Natural killer cell (primary cell): ENCODE measurements around the gene TIGD2. TPM values are rescaled to one million over a fixed set of nuclear protein-coding genes. Genes with fewer than 3 reads are reported as not detected.

Source experiments
- ATAC-seq, 3 donors: fragments of 150-1000 bp in 2 of 3; fragments of 200-7000 bp in 1 of 3; cut with Tn5 transposase; 1 replicate in 1 of 3; 2 replicates in 2 of 3; pipeline ENCODE4 v1.10.0; 2021; ENCODE audit warnings: mild to moderate bottlenecking in 2 of 3, moderate library complexity in 2 of 3
- DNase-seq, 2 donors: peaks; one replicate each; pipeline versions ENCODE4 v3.0.0 to v3.0.0-alpha.2; 2013 to 2021; ENCODE audit warnings: mixed read lengths in 1 of 2
- H3K27ac ChIP-seq: one replicate; pipeline ENCODE4 v1.5.1; 2013; ENCODE audit warnings: mild to moderate bottlenecking, low read length
- H3K27me3 ChIP-seq: one replicate; pipeline ENCODE4 v1.6.1; 2013; ENCODE audit warnings: low read length; ENCODE audit not compliant: control insufficient read depth, insufficient read depth
- H3K36me3 ChIP-seq: one replicate; pipeline ENCODE4 v1.6.1; 2013; ENCODE audit warnings: low read length; ENCODE audit not compliant: control insufficient read depth, insufficient read depth
- H3K4me1 ChIP-seq: one replicate; pipeline ENCODE4 v1.6.1; 2013; ENCODE audit warnings: low read length; ENCODE audit not compliant: control insufficient read depth, insufficient read depth
- H3K4me3 ChIP-seq: one replicate; pipeline ENCODE4 v1.5.1; 2013; ENCODE audit warnings: low read length
- H3K9me3 ChIP-seq: one replicate; pipeline ENCODE4 v1.6.1; 2013; ENCODE audit warnings: low read length; ENCODE audit not compliant: control insufficient read depth, insufficient read depth
- H3K27ac Mint-ChIP-seq, 2 donors: one replicate each; pipeline ENCODE4 v1.8.0; 2022; ENCODE audit warnings: mild to moderate bottlenecking in 2 of 2, mixed read lengths in 2 of 2, moderate library complexity in 1 of 2
- H3K27me3 Mint-ChIP-seq, 2 donors: one replicate each; pipeline ENCODE4 v1.8.0; 2022; ENCODE audit warnings: low read depth in 2 of 2, mixed read lengths in 2 of 2
- H3K36me3 Mint-ChIP-seq: one replicate; pipeline ENCODE4 v1.8.0; 2022; ENCODE audit warnings: mixed read lengths
- H3K4me1 Mint-ChIP-seq, 2 donors: one replicate each; pipeline ENCODE4 v1.8.0; 2022; ENCODE audit warnings: mixed read lengths in 2 of 2
- H3K4me3 Mint-ChIP-seq: one replicate; pipeline ENCODE4 v1.8.0; 2022; ENCODE audit warnings: mild to moderate bottlenecking, moderate library complexity, mixed read lengths
- H3K9me3 Mint-ChIP-seq, 2 donors: one replicate each; pipeline ENCODE4 v1.8.0; 2022; ENCODE audit warnings: mixed read lengths in 2 of 2
- CTCF ChIP-seq: fragments of 200-600 bp; IDR thresholded peaks from one replicate; pipeline ENCODE4 v1.8.0; 2022; ENCODE audit warnings: antibody characterized with exemption
- WGBS: methylation state at CpG from one replicate; pipeline ENCODE4 v1.1.7; 2013; ENCODE audit warnings: missing lambda C conversion rate; ENCODE audit not compliant: insufficient coverage; 5-methylcytosine and 5-hydroxymethylcytosine counted together
- intact Hi-C: fragments of 100-400 bp; cut with micrococcal nuclease; formaldehyde crosslinking; loops from one replicate; pipeline ENCODE4 v1.14.2; 2022
- total RNA-seq, 4 donors: library from RNA; stranded (reverse); fragments of 120-200 nt in 1 of 4; gene quantifications; one replicate each; pipeline versions ENCODE4 v1.2.3 to v1.2.4, GENCODE V29; 2013 to 2022

TIGD2 gene
- total RNA-seq, 3 donors from 2014 or later (not counting 1 experiment from before 2014, with no cell fraction given), result 3.2 to 7.6 (median 5.1) TPM

- H3K4me1 Mint-ChIP-seq, result no peaks in the 10 kb centered on the region
- no peak for ATAC-seq
- no peaks in the 10 kb centered on the region for H3K36me3 Mint-ChIP-seq
- H3K27ac Mint-ChIP-seq, result no peak overlapping the region
- Histone ChIP-seq H3K36me3 (no peaks in the 10 kb centered on the region), H3K27me3 (no peaks in the 10 kb centered on the region), H3K27ac (no peak overlapping the region), H3K4me3 (no peak overlapping the region), H3K9me3 (no peaks in the 10 kb centered on the region), H3K4me1 (no peaks in the 10 kb centered on the region)
- H3K9me3 Mint-ChIP-seq, result no peaks in the 10 kb centered on the region
- TF ChIP-seq CTCF, result no peak
- DNase-seq, result no peak
- peaks cover 0 to 11% of the 10 kb centered on the region in 2 donors for H3K27me3 Mint-ChIP-seq
- 7% methylated on average over 1 of the region's 2 CpGs for WGBS
- no peak overlapping the region for H3K4me3 Mint-ChIP-seq
- intact Hi-C loops, result no loop called here
Observed at GRCh38 chr4:89069481-89069880, 41.9 kb upstream of the TIGD2 start.

- Histone ChIP-seq H3K27me3 (no peaks in the 10 kb centered on the region), H3K9me3 (no peaks in the 10 kb centered on the region), H3K36me3 (no peaks in the 10 kb centered on the region), H3K4me3 (no peak overlapping the region), H3K27ac (no peak overlapping the region), H3K4me1 (no peaks in the 10 kb centered on the region)
- intact Hi-C loops, result no loop called here
- H3K27ac Mint-ChIP-seq, result no peak overlapping the region
- peaks cover 0 to 5% of the 10 kb centered on the region in 2 donors for H3K27me3 Mint-ChIP-seq
- ATAC-seq (no peak), DNase-seq (no peak)
- no peak overlapping the region for H3K4me3 Mint-ChIP-seq
- H3K9me3 Mint-ChIP-seq, result no peaks in the 10 kb centered on the region
- TF ChIP-seq CTCF, result no peak
- H3K4me1 Mint-ChIP-seq, result no peaks in the 10 kb centered on the region
- WGBS, result 65% methylated on average over 2 of the region's 2 CpGs
- no peaks in the 10 kb centered on the region for H3K36me3 Mint-ChIP-seq
Observed at GRCh38 chr4:89070041-89070440, 41.3 kb upstream of the TIGD2 start.

- no peaks in the 10 kb centered on the region for H3K4me1 ChIP-seq
- intact Hi-C loops, result no loop called here
- no peaks in the 10 kb centered on the region for H3K9me3 ChIP-seq
- Mint-ChIP-seq H3K27ac (no peak overlapping the region), H3K9me3 (no peaks in the 10 kb centered on the region), H3K4me3 (no peak overlapping the region), H3K36me3 (no peaks in the 10 kb centered on the region), H3K4me1 (no peaks in the 10 kb centered on the region), H3K27me3 (peaks cover 0 to 5% of the 10 kb centered on the region in 2 donors)
- H3K27ac ChIP-seq, result no peak overlapping the region
- no peak overlapping the region for H3K4me3 ChIP-seq
- no peak for ATAC-seq
- no peaks in the 10 kb centered on the region for H3K27me3 ChIP-seq
- 83% methylated on average over 3 of the region's 3 CpGs for WGBS
- no peak for DNase-seq
- no peaks in the 10 kb centered on the region for H3K36me3 ChIP-seq
- no peak for TF ChIP-seq CTCF
Observed at GRCh38 chr4:89071311-89071710, 40.0 kb upstream of the TIGD2 start.

- ATAC-seq (no peak), DNase-seq (no peak)
- no peaks in the 10 kb centered on the region for H3K4me1 ChIP-seq
- no peak overlapping the region for H3K27ac ChIP-seq
- no peaks in the 10 kb centered on the region for H3K27me3 ChIP-seq
- Mint-ChIP-seq H3K4me1 (no peaks in the 10 kb centered on the region), H3K27me3 (peaks cover 0 to 12% of the 10 kb centered on the region in 2 donors), H3K36me3 (peaks cover 15% of the 10 kb centered on the region), H3K27ac (no peak overlapping the region), H3K9me3 (peaks cover 0 to 4% of the 10 kb centered on the region in 2 donors), H3K4me3 (no peak overlapping the region)
- no peak for TF ChIP-seq CTCF
- peaks cover 2% of the 10 kb centered on the region for H3K9me3 ChIP-seq
- no peaks in the 10 kb centered on the region for H3K36me3 ChIP-seq
- 83% methylated on average over 1 of the region's 1 CpG for WGBS
- intact Hi-C loops, result no loop called here
- no peak overlapping the region for H3K4me3 ChIP-seq
Observed at GRCh38 chr4:89072921-89073320, 38.4 kb upstream of the TIGD2 start.
